H1 (cell line): ENCODE data around the gene TGFB2. TPM values are rescaled to one million over a fixed set of nuclear protein-coding genes. Genes with fewer than 3 reads are reported as not detected.

Experiments
- ASH2L ChIP-seq: fragments of 200-600, 300-600 bp; sonication (generic); IDR thresholded peaks from one replicate; pipeline ENCODE4 v1.7.1; 2017; ENCODE audit warnings: low read length
- CBX5 ChIP-seq: fragments of 300-800, 300-1000 bp; sonication (generic); IDR thresholded peaks from 2 replicates; pipeline ENCODE4 v1.7.1; 2016; ENCODE audit warnings: antibody characterized with exemption, low read length, low read depth
- CTBP2 ChIP-seq: IDR thresholded peaks from 2 replicates; pipeline ENCODE4 v1.7.0; 2011; ENCODE audit warnings: borderline replicate concordance, mild to moderate bottlenecking, moderate library complexity, mixed read lengths, low read length; ENCODE audit not compliant: insufficient read depth, insufficient read length
- SUZ12 ChIP-seq: fragments of 200-600 bp; sonication (generic); IDR thresholded peaks from 2 replicates; pipeline ENCODE4 v1.6.1; 2012; ENCODE audit warnings: mild to moderate bottlenecking, inconsistent platforms, low read length, moderate library complexity, mixed read lengths
- polyA plus RNA-seq, 7 experiments: library from polyadenylated mRNA; depleted of rRNA in 3 of 7; stranded (reverse) in 5 of 7; unstranded in 2 of 7; fragments of >200 nt in 5 of 7; fragments of 200-250 nt in 2 of 7; gene quantifications; 1 replicate in 5 of 7; 2 replicates in 1 of 7; 4 replicates in 1 of 7; pipeline versions ENCODE4 v1.2.1 to v1.2.3, GENCODE V29; 2011 to 2013; ENCODE audit warnings: missing spikeins in 2 of 7, mixed read lengths in 2 of 7
- total RNA-seq: library from RNA; stranded (reverse); fragmentation: NEBNext Ultra II Directional; extraction: Animal tissue kit (Norgen Biotek cat#: 25700); gene quantifications from 2 replicates; pipeline ENCODE4 v1.2.1, GENCODE V29; 2021

Gene TGFB2
- total and polyA plus RNA-seq, 2 of the 8 experiments (the other 6 are each of a cell fraction or from before 2014, with no cell fraction given): 0.26 to 0.84 TPM

- TF ChIP-seq ASH2L (no peak), CTBP2 (no peak), CBX5 (no peak), SUZ12 (no peak)
These were observed 55.5 kb downstream of the TGFB2 start (continued) for GRCh38 chr1:218400624-218401023.
